D721Med (cell line): ENCODE data around the gene CXCL16.

ENCODE experiments used
- DNase-seq: peaks from one replicate; pipeline ENCODE4 v3.0.0; 2011; ENCODE audit warnings: low spot score; ENCODE audit not compliant: insufficient read length
- FAIRE-seq: peaks from 2 replicates; lab custom pipeline; 2011; peaks lifted over from hg19 to GRCh38; lab: Jason Lieb, UNC
- TF ChIP-seq, protein P1 (sequence below): IDR thresholded peaks from 2 replicates; pipeline ENCODE4 v1.5.1; 2012; ENCODE audit warnings: mild to moderate bottlenecking, control low read depth; ENCODE audit not compliant: insufficient read depth; ENCODE audit errors: missing control alignments

CXCL16 gene

GRCh38 chr17:4735876-4736651, 3.7 kb downstream of the CXCL16 start:
- FAIRE-seq, result no peak
- TF ChIP-seq, protein P1, sequence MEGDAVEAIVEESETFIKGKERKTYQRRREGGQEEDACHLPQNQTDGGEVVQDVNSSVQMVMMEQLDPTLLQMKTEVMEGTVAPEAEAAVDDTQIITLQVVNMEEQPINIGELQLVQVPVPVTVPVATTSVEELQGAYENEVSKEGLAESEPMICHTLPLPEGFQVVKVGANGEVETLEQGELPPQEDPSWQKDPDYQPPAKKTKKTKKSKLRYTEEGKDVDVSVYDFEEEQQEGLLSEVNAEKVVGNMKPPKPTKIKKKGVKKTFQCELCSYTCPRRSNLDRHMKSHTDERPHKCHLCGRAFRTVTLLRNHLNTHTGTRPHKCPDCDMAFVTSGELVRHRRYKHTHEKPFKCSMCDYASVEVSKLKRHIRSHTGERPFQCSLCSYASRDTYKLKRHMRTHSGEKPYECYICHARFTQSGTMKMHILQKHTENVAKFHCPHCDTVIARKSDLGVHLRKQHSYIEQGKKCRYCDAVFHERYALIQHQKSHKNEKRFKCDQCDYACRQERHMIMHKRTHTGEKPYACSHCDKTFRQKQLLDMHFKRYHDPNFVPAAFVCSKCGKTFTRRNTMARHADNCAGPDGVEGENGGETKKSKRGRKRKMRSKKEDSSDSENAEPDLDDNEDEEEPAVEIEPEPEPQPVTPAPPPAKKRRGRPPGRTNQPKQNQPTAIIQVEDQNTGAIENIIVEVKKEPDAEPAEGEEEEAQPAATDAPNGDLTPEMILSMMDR, result no peak
- no peak for DNase-seq

DNA sequence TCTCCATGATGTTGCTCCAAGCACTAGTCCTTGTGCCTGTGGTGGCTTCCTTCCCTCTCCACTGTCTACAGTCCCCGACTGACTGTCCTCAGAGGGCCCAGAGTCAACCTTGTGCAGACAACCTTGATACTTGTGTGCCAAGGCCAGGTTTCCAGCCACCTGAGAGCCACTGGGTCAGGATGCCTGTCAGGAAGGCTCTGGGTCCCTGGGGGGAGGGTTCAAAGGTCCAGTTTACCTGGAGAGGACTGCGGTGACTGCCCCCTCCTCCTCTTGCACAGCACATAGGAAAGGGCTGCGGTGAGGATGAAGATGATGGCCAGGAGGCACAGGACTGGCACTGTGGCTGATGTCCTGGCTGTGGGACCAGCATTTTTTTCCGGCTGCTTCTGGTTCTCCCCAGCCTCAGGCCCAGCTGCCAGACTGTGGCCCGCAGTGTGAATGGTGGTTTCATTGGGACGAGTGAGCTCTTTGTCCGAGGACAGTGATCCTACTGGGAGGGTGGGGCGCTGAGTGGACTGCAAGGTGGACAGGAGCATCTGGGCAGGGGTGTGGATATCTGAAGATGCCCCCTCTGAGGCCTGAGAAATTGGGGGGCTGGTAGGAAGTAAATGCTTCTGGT, 4.8 kb downstream of the CXCL16 start:
- TF ChIP-seq, protein P1, result no peak
- DNase-seq (no peak), FAIRE-seq (no peak)

DNA sequence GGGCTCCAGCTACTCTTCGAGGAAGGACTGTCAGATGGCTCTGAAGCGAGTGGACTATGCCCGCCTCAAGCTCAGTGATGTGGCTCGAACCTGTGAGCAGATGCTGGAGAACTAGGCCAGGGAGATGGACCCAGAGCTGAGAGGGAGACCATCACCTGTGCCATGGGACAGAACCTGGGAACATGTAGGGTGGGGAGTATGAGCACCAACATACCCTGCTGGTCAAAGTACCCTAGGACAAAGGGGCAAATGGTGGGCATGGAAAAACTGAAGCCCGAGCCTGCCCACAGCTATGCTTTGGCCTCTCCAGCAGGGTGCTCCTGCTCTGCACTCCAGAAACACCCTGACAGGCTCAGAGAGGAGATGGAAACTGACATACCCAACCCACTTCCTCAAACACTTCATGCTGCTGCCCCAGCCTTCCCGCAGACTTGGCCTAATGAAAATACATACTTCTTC, 6.6 kb downstream of the CXCL16 start:
- DNase-seq (no peak), FAIRE-seq (no peak)

DNA sequence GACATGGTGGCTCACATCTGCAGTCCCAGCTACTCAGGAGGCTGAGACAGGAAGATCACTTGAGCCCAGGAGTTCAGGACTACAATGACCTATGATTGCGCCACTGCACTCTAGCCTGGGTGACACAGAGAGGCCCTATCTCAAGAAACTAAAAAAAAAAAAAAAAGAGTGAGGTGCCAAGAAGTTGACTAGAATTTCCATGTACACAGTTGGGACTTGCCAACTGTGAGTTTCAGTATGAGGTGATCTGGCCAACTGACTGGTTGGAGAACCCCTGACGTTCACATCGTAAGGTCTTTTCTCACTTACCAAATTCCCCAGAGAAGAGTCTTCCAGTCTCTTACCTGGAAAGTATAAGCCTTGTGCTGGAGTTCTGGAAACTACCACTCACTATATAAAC, 11.6 kb downstream of the CXCL16 start:
- FAIRE-seq (no peak), DNase-seq (no peak)
- TF ChIP-seq, protein P1, result no peak

More for the DNA sequence above, 6.6 kb downstream of the CXCL16 start:
- TF ChIP-seq, protein P1, result no peak

DNA sequence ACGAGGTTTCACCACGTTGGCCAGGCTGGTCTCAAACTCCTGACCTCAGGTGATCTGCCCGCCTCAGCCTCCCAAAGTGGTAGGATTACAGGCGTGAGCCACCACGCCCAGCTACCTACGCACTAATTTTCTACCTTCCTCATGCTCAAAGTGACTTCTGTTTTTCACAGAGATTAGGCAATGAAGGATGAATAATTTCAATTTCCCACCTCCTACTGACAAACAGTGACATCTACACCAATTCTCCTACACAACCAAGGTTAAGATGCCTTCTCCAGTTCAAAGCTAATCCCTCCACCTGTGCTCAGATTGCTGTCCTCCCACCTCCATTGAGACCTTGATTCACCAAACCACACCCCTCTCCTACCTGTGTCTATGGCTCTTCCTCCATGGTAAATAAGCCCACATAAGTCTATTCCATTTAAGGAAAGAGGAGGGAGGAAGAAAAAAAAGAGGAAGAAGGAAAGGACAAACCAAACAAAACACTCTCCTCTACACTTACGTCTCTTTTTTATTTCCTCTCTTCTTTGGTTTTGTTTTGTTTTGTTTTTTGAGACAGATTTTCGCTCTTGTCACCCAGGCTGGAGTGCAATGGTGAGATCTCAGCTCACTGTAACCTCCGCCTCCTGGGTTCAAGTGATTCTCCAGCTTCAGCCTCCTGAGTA, 13.9 kb downstream of the CXCL16 start:
- FAIRE-seq (no peak), DNase-seq (no peak)
- TF ChIP-seq, protein P1, result no peak

- TF ChIP-seq, protein P1, result no peak
- FAIRE-seq, result no peak
- no peak for DNase-seq
Measured at GRCh38 chr17:4724650-4725049, 15.1 kb downstream of the CXCL16 start.
